ENCODE measurements around the gene HNRNPLL. TPM values are rescaled to one million over a fixed set of nuclear protein-coding genes. Genes with fewer than 3 reads are reported as not detected.

Gene HNRNPLL
- total and polyA plus RNA-seq, 7 experiments from 2014 or later, result 10.1 to 66.8 (median 24.8) TPM

GRCh38 chr2:38551171-38551570 is 51.6 kb downstream of the HNRNPLL start:
- CTCF ChIA-PET, result no interaction called here
- intact Hi-C loops (cut with micrococcal nuclease), result no loop called here
- no peak overlapping the region for H3K27ac Mint-ChIP-seq

GRCh38 chr2:38549851-38550250 is 52.9 kb downstream of the HNRNPLL start:
- DNase-seq (no peak), ATAC-seq (no peak)
- no peaks in the 10 kb centered on the region for H3K27me3 Mint-ChIP-seq
- H3K4me3 Mint-ChIP-seq, result no peak overlapping the region
- H3K27ac Mint-ChIP-seq, result no peak overlapping the region
- intact Hi-C loops (cut with micrococcal nuclease), result no loop called here
- peaks cover 2 to 17% (median 10%) of the 10 kb centered on the region in 7 donors for H3K4me1 Mint-ChIP-seq
- Histone ChIP-seq H3K4me3 (ENCODE audit: low read length) (no peak overlapping the region), H3K27ac (ENCODE audit: low read depth, low read length) (no peak overlapping the region), H3K36me3 (ENCODE audit: control insufficient read depth in 2 of 3, insufficient read depth in 3 of 3, low read length in 3 of 3) (no peaks in the 10 kb centered on the region), H3K4me1 (ENCODE audit: control insufficient read depth in 2 of 2, insufficient read depth in 2 of 2, low read length in 2 of 2) (no peaks in the 10 kb centered on the region), H3K27me3 (ENCODE audit: control insufficient read depth in 2 of 2, insufficient read depth in 2 of 2, low read length in 2 of 2) (no peaks in the 10 kb centered on the region), H3K9me3 (ENCODE audit: control insufficient read depth in 2 of 3, low read length in 3 of 3) (no peaks in the 10 kb centered on the region)
- peaks cover 0 to 5% (median 0%) of the 10 kb centered on the region in 5 donors for H3K36me3 Mint-ChIP-seq
- ChIA-PET POLR2A (interaction anchor here (1.0 kb wide), 1 partner anchor 200 kb away, joined by 4 read pairs; no protein-coding TSS in a partner anchor), CTCF (no interaction called here)
- H3K9me3 Mint-ChIP-seq, result no peaks in the 10 kb centered on the region

More at GRCh38 chr2:38551171-38551570, 51.6 kb downstream of the HNRNPLL start:
- no peaks in the 10 kb centered on the region for H3K9me3 Mint-ChIP-seq
- Histone ChIP-seq H3K4me1 (ENCODE audit: control insufficient read depth in 2 of 2, insufficient read depth in 2 of 2, low read length in 2 of 2) (no peaks in the 10 kb centered on the region), H3K4me3 (ENCODE audit: low read length) (no peak overlapping the region), H3K27ac (ENCODE audit: low read depth, low read length) (no peak overlapping the region), H3K36me3 (ENCODE audit: control insufficient read depth in 2 of 3, insufficient read depth in 3 of 3, low read length in 3 of 3) (no peaks in the 10 kb centered on the region), H3K9me3 (ENCODE audit: control insufficient read depth in 2 of 3, low read length in 3 of 3) (no peaks in the 10 kb centered on the region), H3K27me3 (ENCODE audit: control insufficient read depth in 2 of 2, insufficient read depth in 2 of 2, low read length in 2 of 2) (no peaks in the 10 kb centered on the region)
- no peaks in the 10 kb centered on the region for H3K27me3 Mint-ChIP-seq
- H3K4me3 Mint-ChIP-seq, result no peak overlapping the region
- DNase-seq (no peak), ATAC-seq (no peak)
- POLR2A ChIA-PET, result no interaction called here
- H3K4me1 Mint-ChIP-seq, result peaks cover 2 to 17% (median 10%) of the 10 kb centered on the region in 7 donors
- H3K36me3 Mint-ChIP-seq, result peaks cover 0 to 5% (median 0%) of the 10 kb centered on the region in 5 donors

DNA sequence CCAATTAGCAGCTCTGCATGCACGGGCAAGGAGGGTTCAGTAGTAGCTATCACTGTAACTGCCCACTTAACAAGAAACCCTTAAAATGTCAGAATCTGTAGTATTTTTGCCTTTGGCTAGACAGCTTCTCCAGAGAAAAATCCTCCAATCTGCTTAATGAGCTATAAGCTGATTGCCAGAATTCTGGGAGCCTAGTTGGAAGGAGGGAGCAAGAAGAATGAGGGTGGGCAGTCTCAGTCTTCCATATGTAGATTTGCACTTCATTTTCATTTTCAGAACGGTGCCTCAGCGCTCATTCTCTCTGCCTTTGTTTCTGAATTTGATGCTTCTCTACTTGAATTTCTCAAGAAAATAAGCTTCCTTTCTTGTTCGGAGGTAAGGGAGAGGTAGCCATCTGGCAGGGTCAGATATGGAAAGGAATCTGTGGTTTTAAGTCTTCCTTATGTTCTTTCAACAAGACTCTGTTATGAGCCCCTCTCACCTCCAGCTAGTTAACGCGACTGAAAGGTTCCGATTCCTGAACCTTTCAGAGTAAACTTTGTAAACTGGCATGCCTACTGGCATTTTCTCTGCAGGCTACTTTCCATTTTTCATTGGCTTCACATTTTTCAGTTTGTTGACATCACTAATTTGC is 53.5 kb downstream of the HNRNPLL start:
- no peak overlapping the region for H3K27ac Mint-ChIP-seq

DNA sequence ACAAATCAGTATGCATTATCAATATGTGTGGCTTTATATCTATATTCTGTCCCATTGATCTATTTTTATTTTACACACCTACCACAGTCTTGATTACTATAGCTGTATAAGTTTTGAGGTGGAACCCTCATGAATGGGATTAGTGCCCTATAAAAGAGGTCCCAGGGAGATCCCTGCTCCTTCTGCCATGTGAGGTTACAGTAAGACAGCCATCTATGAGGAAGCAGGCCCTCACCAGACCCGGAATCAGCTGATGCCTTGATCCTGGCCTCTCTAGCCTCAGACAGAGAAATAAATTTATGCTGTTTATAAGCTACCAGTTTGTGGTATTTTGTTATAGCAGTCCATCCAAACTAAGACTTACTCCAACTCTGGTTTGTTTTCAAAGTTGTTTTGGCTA is 54.9 kb downstream of the HNRNPLL start:
- Mint-ChIP-seq H3K27me3 (peaks cover 0 to 4% (median 0%) of the 10 kb centered on the region in 5 donors), H3K36me3 (peaks cover 0 to 5% (median 0%) of the 10 kb centered on the region in 5 donors), H3K4me3 (no peak overlapping the region), H3K27ac (no peak overlapping the region), H3K4me1 (peaks cover 5 to 25% (median 15%) of the 10 kb centered on the region in 7 donors), H3K9me3 (no peaks in the 10 kb centered on the region)
- peaks cover 0 to 6% of the 10 kb centered on the region in 2 donors for H3K4me1 ChIP-seq (ENCODE audit: control insufficient read depth in 2 of 2, insufficient read depth in 2 of 2, low read length in 2 of 2)
- H3K27me3 ChIP-seq (ENCODE audit: control insufficient read depth in 2 of 2, insufficient read depth in 2 of 2, low read length in 2 of 2), result no peaks in the 10 kb centered on the region
- ChIA-PET POLR2A (interaction anchor here (0.7 kb wide), 1 partner anchor 21 kb away, joined by 3 read pairs; no protein-coding TSS in a partner anchor), CTCF (interaction anchor here (0.5 to 0.6 kb wide), 2 partner anchors 182 to 196 kb away, joined by 3 to 4 read pairs; no protein-coding TSS in a partner anchor)
- no peak overlapping the region for H3K27ac ChIP-seq (ENCODE audit: low read depth, low read length)
- no peaks in the 10 kb centered on the region for H3K9me3 ChIP-seq (ENCODE audit: control insufficient read depth in 2 of 3, low read length in 3 of 3)
- H3K4me3 ChIP-seq (ENCODE audit: low read length), result no peak overlapping the region
- DNase-seq, result no peak
- intact Hi-C loops (cut with micrococcal nuclease), result no loop called here
- no peaks in the 10 kb centered on the region for H3K36me3 ChIP-seq (ENCODE audit: control insufficient read depth in 2 of 3, insufficient read depth in 3 of 3, low read length in 3 of 3)
- ATAC-seq, result no peak

More for the DNA sequence above, 53.5 kb downstream of the HNRNPLL start:
- no peak overlapping the region for H3K4me3 ChIP-seq (ENCODE audit: low read length)
- intact Hi-C loops (cut with micrococcal nuclease), result no loop called here
- no peaks in the 10 kb centered on the region for H3K9me3 ChIP-seq (ENCODE audit: control insufficient read depth in 2 of 3, low read length in 3 of 3)
- H3K4me1 Mint-ChIP-seq, result peaks cover 2 to 16% (median 10%) of the 10 kb centered on the region in 7 donors
- H3K27me3 ChIP-seq (ENCODE audit: control insufficient read depth in 2 of 2, insufficient read depth in 2 of 2, low read length in 2 of 2), result no peaks in the 10 kb centered on the region
- H3K4me1 ChIP-seq (ENCODE audit: control insufficient read depth in 2 of 2, insufficient read depth in 2 of 2, low read length in 2 of 2), result no peaks in the 10 kb centered on the region
- no peaks in the 10 kb centered on the region for H3K36me3 ChIP-seq (ENCODE audit: control insufficient read depth in 2 of 3, insufficient read depth in 3 of 3, low read length in 3 of 3)
- H3K27me3 Mint-ChIP-seq, result peaks cover 0 to 3% (median 0%) of the 10 kb centered on the region in 5 donors
- peaks cover 0 to 5% (median 0%) of the 10 kb centered on the region in 5 donors for H3K36me3 Mint-ChIP-seq
- ATAC-seq (no peak), DNase-seq (no peak)
- ChIA-PET CTCF (no interaction called here), POLR2A (interaction anchor here (1.0 kb wide), 1 partner anchor 200 kb away, joined by 4 read pairs; no protein-coding TSS in a partner anchor)
- no peak overlapping the region for H3K27ac ChIP-seq (ENCODE audit: low read depth, low read length)
- no peak overlapping the region for H3K4me3 Mint-ChIP-seq
- H3K9me3 Mint-ChIP-seq, result no peaks in the 10 kb centered on the region

GRCh38 chr2:38546585-38546984 is 56.1 kb downstream of the HNRNPLL start:
- intact Hi-C loops (cut with micrococcal nuclease), result no loop called here
- Histone ChIP-seq H3K27ac (ENCODE audit: low read depth, low read length) (no peak overlapping the region), H3K4me3 (ENCODE audit: low read length) (no peak overlapping the region), H3K27me3 (ENCODE audit: control insufficient read depth in 2 of 2, insufficient read depth in 2 of 2, low read length in 2 of 2) (no peaks in the 10 kb centered on the region), H3K36me3 (ENCODE audit: control insufficient read depth in 2 of 3, insufficient read depth in 3 of 3, low read length in 3 of 3) (no peaks in the 10 kb centered on the region), H3K4me1 (ENCODE audit: control insufficient read depth in 2 of 2, insufficient read depth in 2 of 2, low read length in 2 of 2) (peaks cover 4 to 11% of the 10 kb centered on the region in 2 donors), H3K9me3 (ENCODE audit: control insufficient read depth in 2 of 3, low read length in 3 of 3) (no peaks in the 10 kb centered on the region)
- DNase-seq (no peak), ATAC-seq (no peak)
- Mint-ChIP-seq H3K27ac (no peak overlapping the region), H3K36me3 (peaks cover 0 to 1% (median 0%) of the 10 kb centered on the region in 5 donors), H3K4me1 (peaks cover 0 to 25% (median 16%) of the 10 kb centered on the region in 7 donors), H3K9me3 (no peaks in the 10 kb centered on the region), H3K27me3 (peaks cover 0 to 4% (median 0%) of the 10 kb centered on the region in 5 donors), H3K4me3 (no peak overlapping the region)
- ChIA-PET POLR2A (no interaction called here), CTCF (interaction anchor here (0.6 kb wide), 1 partner anchor 193 kb away, joined by 6 read pairs; no protein-coding TSS in a partner anchor)

- H3K27me3 Mint-ChIP-seq, result peaks cover 0 to 4% (median 0%) of the 10 kb centered on the region in 5 donors
- Histone ChIP-seq H3K9me3 (ENCODE audit: control insufficient read depth in 2 of 3, low read length in 3 of 3) (no peaks in the 10 kb centered on the region), H3K27me3 (ENCODE audit: control insufficient read depth in 2 of 2, insufficient read depth in 2 of 2, low read length in 2 of 2) (no peaks in the 10 kb centered on the region), H3K4me1 (ENCODE audit: control insufficient read depth in 2 of 2, insufficient read depth in 2 of 2, low read length in 2 of 2) (peaks cover 4 to 11% of the 10 kb centered on the region in 2 donors), H3K27ac (ENCODE audit: low read depth, low read length) (no peak overlapping the region), H3K36me3 (ENCODE audit: control insufficient read depth in 2 of 3, insufficient read depth in 3 of 3, low read length in 3 of 3) (no peaks in the 10 kb centered on the region), H3K4me3 (ENCODE audit: low read length) (no peak overlapping the region)
- POLR2A ChIA-PET, result no interaction called here
- intact Hi-C loops (cut with micrococcal nuclease), result no loop called here
- ATAC-seq (no peak), DNase-seq (no peak)
- H3K4me1 Mint-ChIP-seq, result peaks cover 0 to 29% (median 16%) of the 10 kb centered on the region in 7 donors
- H3K4me3 Mint-ChIP-seq, result no peak overlapping the region
- CTCF ChIA-PET, result no interaction called here
- H3K36me3 Mint-ChIP-seq, result peaks cover 0 to 1% (median 0%) of the 10 kb centered on the region in 5 donors
- H3K27ac Mint-ChIP-seq, result no peak overlapping the region
- no peaks in the 10 kb centered on the region for H3K9me3 Mint-ChIP-seq
Observed at GRCh38 chr2:38546064-38546463, 56.7 kb downstream of the HNRNPLL start.
